Stimulated activated CD8-positive, alpha-beta memory T cell treated with anti-CD3 and anti-CD28 coated beads, Interleukin-12 subunit alpha, Interleukin-12 subunit beta, amount 100 ng/mL, for 4 hours (primary cell): ENCODE measurements around the gene FKBP9.
A peak's percentile ranks its signal among the peaks of the same experiment; 100 is the strongest.
"Not testable (repeated sequence)": the region's sequence is repeated elsewhere in the genome, so short reads cannot be mapped to it uniquely, and the experiment has no call there.

Source experiments
- DNase-seq: peaks from one replicate; pipeline ENCODE4 v3.0.0-alpha.2; 2020; ENCODE audit warnings: low read depth

The FKBP9 gene

GRCh38 chr7:33005193-33005592, 48.0 kb downstream of the FKBP9 start:
- DNase-seq = not testable (repeated sequence)

- DNase-seq = not testable (repeated sequence)
Measured at GRCh38 chr7:33005690-33006089, 48.5 kb downstream of the FKBP9 start.

GRCh38 chr7:33009734-33010133, 52.5 kb downstream of the FKBP9 start:
- no peak for DNase-seq

GRCh38 chr7:33012364-33012763, 55.1 kb downstream of the FKBP9 start:
- no peak for DNase-seq

GRCh38 chr7:33024189-33024757, 67.0 kb downstream of the FKBP9 start:
- no peak for DNase-seq

GRCh38 chr7:33035776-33036175, 78.5 kb downstream of the FKBP9 start:
- no peak for DNase-seq

GRCh38 chr7:33038639-33039038, 81.4 kb downstream of the FKBP9 start:
- no peak for DNase-seq

GRCh38 chr7:33039257-33039902, 82.1 kb downstream of the FKBP9 start:
- no peak for DNase-seq

GRCh38 chr7:33039903-33040292, 82.7 kb downstream of the FKBP9 start:
- no peak for DNase-seq

GRCh38 chr7:33040803-33041516, 83.7 kb downstream of the FKBP9 start:
- peak; percentile 22 for DNase-seq

- DNase-seq = no peak
Measured at GRCh38 chr7:33041631-33042428, 84.6 kb downstream of the FKBP9 start.

- DNase-seq = no peak
Measured at GRCh38 chr7:33043501-33044400, 86.5 kb downstream of the FKBP9 start.

GRCh38 chr7:33044401-33044718, 87.1 kb downstream of the FKBP9 start:
- DNase-seq = no peak

- DNase-seq = no peak
Measured at GRCh38 chr7:33044986-33045385, 87.7 kb downstream of the FKBP9 start.

- no peak for DNase-seq
Measured at GRCh38 chr7:33048257-33048656, 91.0 kb downstream of the FKBP9 start.

GRCh38 chr7:33048704-33049103, 91.5 kb downstream of the FKBP9 start:
- DNase-seq = no peak

GRCh38 chr7:33050535-33051318, 93.5 kb downstream of the FKBP9 start:
- no peak for DNase-seq

GRCh38 chr7:33053721-33054120, 96.5 kb downstream of the FKBP9 start:
- DNase-seq = no peak

- no peak for DNase-seq
Measured at GRCh38 chr7:33054261-33054964, 97.2 kb downstream of the FKBP9 start.

- no peak for DNase-seq
Measured at GRCh38 chr7:33055158-33055557, 97.9 kb downstream of the FKBP9 start.
